HG02970 (cell line): Measurements from ENCODE around the gene CAPN13.

Source experiments
- ATAC-seq: cut with Tn5 transposase; IDR thresholded peaks from one replicate; pipeline ENCODE4 v1.9.1; 2021; ENCODE audit warnings: mild to moderate bottlenecking, moderate library complexity, moderate number of reproducible peaks; ENCODE audit not compliant: unreplicated experiment, low FRiP score

The CAPN13 gene

DNA sequence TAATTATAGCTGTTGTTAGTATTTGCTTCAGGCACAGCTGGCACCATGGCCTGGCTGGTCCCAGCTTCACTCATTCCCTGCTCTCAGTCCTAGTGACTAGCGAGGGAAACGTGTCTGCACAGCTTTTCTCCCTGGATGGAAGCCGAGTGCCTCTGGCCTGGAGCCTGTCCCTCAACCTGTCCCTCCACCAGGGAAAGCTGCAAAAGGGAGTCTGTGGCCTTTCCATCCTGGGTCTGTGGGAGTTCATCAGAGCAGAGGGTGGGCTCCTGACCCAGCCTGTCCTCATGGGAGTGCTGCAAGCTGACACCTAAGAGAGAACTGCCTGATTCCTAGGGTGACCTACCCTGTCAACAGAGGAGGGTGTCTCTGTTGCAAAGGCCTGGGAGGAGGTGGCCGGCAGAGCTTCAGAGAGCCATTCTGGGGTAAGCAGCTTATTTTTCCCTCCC lies 118.3 kb downstream of the CAPN13 start:
- no peak for ATAC-seq

DNA sequence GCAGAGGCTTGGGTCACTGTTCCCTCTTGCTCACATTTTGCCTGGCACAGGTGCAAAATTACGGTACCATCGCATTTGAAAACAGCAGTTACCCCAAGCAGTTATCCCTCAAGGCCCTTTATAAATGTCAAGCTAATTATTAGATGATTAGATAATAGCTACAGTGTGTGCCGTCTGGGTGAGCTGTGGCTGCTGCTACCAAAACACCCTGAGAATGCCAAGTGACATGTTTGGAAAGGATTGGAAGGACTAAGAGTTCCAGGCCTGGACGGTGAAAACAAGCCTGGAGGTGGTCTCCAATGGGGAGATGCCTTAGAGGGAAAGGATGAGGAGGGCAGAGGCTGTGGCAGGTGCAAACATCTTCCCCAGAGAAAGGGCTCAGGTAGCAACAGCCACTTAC lies 120.6 kb downstream of the CAPN13 start:
- ATAC-seq: no peak

DNA sequence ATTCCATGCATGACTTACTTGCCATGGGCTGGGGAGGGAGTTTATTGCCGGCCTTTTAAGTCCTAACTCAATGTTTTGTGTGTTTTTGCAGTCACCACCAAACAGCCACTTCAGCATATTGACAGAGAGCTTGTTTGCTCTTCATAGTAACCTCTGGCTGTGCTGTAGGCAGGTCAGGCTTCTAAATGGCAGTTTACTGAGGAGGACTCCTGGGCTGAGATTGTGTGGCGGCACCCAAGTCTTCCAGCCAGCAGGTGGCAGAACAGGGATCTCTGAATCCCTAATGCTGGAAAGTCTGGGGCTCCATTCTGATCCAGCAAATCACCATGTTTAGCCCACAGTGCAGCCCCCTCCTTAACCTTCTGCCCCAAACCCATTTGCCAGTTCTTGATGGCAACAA lies 121.2 kb downstream of the CAPN13 start:
- no peak for ATAC-seq

DNA sequence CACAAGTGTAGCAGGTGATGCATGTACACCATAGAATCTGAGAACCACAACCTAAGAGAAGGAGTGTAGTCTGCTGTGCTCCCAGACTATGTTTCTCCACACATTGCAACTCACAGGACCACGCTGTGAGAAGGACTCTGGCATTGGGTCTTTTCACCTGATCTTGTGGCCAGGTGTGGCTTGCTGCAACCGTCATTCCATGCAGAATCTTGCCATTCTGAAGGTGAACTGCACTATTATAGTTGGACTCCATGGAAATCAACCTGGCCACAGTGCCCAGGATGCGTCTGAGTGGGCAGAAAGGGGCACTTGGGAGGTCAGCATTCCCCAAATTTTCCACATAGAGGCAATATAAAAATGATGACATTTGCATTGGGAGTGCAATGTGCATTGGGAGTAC lies 122.2 kb downstream of the CAPN13 start:
- no peak for ATAC-seq

DNA sequence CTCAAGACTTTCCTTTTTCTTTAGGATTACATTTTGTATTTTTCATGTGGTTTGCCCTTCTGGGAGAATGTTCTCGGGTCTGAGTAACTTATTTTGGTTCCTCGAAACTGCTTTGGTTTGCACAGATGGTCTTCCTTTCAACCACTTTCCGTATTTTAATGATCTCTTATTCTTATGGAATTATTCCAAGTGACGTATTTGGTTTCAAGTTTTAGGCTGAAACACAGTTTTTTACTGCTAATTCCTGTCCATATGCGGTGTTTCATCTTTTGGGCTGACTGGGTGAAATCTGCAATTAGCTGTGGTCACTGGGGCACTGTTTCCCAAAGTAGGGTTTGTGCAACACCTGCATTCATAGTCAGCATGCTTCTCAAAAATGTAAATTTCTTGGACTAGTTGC lies 122.7 kb downstream of the CAPN13 start:
- ATAC-seq: no peak

DNA sequence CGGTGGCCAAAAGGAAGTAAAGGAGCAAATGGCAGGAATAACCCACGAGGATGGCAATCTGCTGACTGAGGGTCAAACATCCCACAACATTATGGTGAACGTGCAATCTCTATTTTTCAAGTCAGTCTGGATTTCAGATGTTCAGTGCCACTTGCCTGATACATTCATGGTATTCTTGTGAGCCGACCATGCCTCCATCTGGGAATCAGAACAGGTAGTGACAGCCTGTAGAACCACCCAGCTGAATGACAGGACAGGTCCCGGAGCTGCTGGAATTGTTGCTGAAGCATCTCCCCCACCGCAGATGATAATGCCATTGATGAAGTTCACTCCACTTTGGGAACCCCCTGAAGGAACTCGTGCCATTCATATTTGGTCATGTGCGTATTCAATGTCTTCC lies 123.2 kb downstream of the CAPN13 start:
- ATAC-seq: no peak

DNA sequence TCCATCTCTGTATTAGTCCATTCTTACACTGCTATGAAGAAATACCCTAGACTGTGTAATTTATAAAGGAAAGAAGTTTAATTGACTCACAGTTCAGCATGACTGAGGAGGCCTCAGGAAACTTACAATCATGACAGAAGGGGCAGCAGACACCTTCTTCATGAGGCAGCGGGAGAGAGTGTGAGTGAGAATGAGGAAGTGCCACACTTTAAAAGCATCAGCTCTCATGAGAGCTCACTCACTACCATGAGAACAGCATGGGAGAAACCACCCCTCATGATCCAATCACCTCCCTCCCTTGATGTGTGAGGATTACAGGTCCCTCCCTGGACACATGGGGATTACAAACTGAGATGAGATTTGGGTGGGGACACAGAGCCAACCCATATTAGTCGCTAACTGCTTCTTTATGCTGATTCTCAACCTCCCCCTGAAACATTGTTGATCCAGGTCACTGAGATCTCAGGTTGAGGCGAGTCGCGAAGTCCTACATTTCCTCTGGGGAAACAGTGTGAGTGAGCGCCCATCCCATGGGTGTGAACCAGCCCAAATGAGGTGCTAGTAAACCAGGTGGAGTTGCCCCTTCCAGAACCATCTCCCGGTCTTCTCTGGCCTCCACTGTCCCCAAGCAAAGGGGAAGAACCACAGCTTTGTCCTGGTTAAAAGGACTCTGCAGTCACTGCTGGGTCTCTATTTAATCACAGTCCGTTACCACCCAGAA lies 123.8 kb downstream of the CAPN13 start:
- ATAC-seq: no peak

DNA sequence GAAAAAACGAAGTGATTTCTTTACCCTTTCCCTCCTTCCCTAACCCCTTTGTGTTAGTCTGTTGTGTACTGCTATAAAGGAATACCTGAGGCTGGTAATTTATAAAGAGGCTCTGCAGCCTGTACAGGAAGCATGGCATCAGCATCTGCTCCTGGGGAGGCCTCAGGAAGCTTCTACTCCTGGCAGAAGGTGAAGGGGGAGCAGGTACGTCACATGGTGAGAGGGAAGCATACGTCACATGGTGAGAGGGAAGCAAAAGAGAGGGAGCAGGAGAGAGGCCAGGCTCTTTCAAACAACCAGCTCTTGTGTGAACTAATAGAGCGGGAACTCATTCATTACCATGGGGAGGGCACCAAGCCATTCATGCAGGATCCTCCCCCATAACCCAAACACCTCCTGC lies 126.2 kb downstream of the CAPN13 start:
- no peak for ATAC-seq

DNA sequence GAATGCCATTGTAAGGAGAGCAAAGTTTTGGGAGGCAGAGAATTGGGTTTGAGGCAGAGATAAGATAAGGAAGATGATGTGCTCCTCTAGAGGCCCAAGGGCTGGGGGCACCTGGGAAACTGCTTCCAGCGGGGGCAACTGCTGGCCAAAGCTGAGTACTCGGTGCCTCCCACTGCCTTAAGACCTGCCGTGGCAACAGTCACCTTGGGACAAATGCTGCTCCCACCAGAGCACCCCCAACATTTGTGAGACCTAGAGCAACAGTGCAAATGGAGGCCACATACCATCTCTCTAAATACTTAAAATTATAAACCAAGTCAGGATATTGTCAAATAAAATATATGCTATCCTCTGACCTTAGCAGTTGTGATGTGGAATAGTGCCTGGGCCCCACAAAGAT lies 127.1 kb downstream of the CAPN13 start:
- no peak for ATAC-seq

DNA sequence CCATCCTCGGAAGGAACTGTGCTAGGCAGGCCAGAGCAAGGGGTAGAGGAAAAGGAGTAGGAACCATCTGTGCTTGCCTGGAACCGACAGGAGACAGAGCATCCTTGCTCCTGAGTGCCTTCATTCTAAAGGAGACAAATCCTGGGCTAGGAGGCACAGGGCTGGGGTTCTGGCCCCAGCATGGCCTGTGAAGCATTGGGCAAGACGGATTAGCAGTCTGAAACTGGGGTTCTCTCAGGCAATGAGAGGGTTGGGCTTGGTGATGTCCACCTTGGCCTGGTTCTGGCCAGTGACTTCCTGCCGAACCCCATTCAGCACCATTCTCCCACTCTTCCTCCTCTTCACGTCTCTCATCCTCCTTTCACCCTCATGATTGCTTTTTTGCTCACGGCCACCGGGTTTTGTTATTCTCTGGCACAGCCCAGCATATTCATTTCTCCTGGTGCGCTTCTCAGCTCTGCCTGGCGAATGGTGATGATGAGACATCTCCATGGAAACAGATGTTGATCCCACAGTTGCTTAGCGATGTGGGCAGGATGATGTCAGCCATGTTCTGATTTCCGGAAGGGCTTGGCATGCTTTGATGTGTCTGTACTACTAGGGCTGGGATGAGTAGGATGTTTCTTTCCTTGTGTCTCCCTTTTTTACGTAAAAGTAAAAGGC lies 127.7 kb downstream of the CAPN13 start:
- no peak for ATAC-seq

DNA sequence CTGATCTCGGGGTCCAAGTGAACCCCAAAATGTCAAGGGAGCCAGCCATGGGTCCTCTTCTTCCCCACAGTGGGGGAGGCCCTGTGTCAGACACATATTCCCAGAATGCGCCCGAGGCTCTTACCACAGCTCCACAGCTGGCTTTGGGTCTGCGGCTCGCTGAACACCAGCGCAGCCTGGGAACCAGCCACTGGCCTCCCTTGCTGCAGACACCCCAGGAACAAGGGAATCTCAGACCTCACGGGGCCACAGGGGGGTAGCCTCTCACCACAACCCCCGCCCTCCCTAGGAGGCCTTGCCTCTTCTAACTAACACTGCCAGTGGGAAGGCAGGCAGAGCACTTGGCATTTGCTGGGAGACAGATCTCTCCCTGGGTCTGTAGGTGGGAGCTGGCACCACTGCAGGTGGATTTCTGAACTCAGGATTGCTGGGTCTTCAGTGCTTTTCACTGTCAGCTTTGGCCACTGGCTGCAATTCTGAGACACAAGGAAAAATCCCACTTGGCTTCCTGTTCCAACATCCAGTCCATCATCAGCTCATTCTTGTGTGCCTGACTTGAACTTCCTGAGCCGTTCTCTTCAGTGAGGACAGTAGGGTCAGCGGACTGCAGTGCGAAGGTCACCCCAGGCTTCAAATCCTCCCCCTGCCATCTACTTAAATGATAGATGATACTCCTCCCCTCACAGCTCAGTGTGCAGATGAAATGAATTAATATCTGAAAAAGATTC lies 128.7 kb downstream of the CAPN13 start:
- no peak for ATAC-seq

DNA sequence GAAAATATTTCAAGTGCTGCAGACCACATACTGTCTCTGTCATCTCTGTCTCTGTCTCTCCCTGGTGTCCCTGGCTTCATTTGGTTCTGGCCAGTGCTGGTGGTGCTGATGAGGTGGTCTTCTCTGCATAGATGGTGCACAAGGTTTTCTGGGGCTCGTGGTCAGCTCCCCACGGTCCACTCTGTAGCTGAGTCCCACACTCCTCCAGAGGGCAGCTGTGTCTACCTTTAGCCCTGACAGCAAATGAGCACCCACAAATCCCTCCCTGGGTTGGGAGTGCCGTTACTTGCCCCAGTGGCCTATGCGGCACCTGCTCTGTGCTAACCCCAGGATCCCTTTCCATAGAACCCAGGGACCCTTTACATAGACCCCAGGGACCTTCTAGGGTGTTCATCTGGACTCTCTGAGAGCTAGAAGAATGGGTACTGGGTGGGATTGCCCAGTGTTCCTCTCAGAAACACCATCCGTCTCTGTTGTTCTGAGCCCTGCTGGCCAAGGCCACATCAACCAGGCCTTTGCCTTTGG lies 129.3 kb downstream of the CAPN13 start:
- ATAC-seq: no peak

DNA sequence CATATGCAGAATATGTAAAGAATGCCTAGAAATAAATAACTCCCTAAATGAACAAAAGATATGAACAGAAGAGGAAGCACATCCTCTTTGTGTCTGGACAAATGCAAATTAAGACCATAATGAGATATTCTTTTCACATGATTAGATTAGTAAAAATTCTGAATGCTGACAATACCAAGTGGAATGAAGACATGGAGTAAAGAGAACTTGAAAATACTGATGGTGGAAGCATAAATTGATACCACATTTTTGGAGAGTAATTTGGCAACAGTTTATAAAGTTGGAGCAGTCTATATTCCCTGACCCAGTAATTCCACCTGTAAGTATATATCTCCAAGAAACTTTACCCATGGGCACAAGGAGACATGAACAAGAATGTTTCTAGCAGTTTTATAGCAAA lies 130.0 kb downstream of the CAPN13 start:
- no peak for ATAC-seq

DNA sequence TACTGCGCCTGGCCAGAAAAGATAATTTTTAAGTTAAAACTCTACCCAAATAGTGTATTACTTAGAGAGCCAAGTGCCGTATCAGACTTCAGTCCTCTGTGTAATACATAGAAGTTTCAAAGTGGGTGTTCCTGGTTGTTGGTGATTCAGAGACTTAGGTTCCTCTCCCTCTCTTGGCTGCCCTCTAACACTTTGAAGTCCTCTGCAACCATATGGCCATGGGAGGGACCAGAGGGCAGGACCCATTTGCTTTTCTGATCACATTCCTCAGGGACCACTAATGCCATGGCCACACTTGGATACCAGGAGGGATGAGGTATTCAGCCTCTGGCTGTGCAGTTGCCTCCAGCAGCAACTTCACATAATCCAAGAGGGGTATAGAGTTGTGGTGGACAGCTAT lies 131.5 kb downstream of the CAPN13 start:
- ATAC-seq: no peak

DNA sequence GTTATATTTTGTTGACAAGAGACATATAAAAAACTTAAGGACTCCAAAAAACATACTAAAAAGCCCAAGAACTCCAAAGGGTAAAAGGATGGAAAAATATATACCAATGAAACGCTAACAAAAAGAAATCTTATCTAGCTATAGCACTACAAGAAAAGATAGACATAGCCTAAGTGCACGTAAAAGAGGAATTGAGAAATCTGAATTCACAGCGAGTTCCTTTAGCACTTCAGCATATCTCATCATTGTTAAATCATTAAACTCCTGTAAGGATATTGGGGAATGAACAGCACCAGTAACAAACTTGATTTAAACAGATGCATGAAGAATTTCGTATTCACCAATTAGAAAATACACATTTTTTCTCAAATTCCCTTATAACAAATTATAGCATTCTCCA lies 134.1 kb downstream of the CAPN13 start:
- no peak for ATAC-seq
